SH-SY5Y (cell line): ENCODE measurements around the gene ZNF91.

ENCODE experiments used
- GATA2 ChIP-seq: IDR thresholded peaks from 2 replicates; pipeline ENCODE4 v1.6.1; 2011; ENCODE audit warnings: mild to moderate bottlenecking, low read depth, low read length
- GATA3 ChIP-seq: IDR thresholded peaks from 2 replicates; pipeline ENCODE4 v1.6.1; 2011; ENCODE audit warnings: low read depth, mild to moderate bottlenecking, low read length, moderate library complexity

- TF ChIP-seq GATA2 (no peak), GATA3 (no peak)
Observed at GRCh38 chr19:23345838-23346237, 49.4 kb downstream of the ZNF91 start.
